Prostate gland (tissue), 2 donors: ENCODE measurements around the gene PDE2A. TPM values are rescaled to one million over a fixed set of nuclear protein-coding genes. Genes with fewer than 3 reads are reported as not detected.

Experiments used
- DNase-seq: peaks from one replicate; pipeline ENCODE4 v3.0.0-alpha.2; 2019; ENCODE audit warnings: low spot score
- H3K27ac ChIP-seq, 2 donors: fragments of 200-600 bp; sonication (generic); 2 replicates each; pipeline ENCODE4 v1.5.1; 2017 to 2019
- H3K27me3 ChIP-seq: fragments of 200-600 bp; sonication (generic); replicated peaks from 2 replicates; pipeline ENCODE4 v1.5.1; 2019; ENCODE audit not compliant: insufficient read depth
- H3K36me3 ChIP-seq, 2 donors: fragments of 200-600 bp; sonication (generic); 1 replicate in 1 of 2; 2 replicates in 1 of 2; pipeline versions ENCODE4 v1.5.1 to v1.8.1; 2017 to 2019
- H3K4me1 ChIP-seq: fragments of 200-600 bp; sonication (generic); replicated peaks from 2 replicates; pipeline ENCODE4 v1.5.1; 2019
- H3K4me3 ChIP-seq, 2 donors: fragments of 200-600 bp; sonication (generic); 2 replicates each; pipeline ENCODE4 v1.5.1; 2017 to 2019
- H3K9me3 ChIP-seq: fragments of 200-600 bp; sonication (generic); 2 replicates; pipeline ENCODE4 v1.5.1; 2017
- POLR2A ChIP-seq: fragments of 450-650 bp; IDR thresholded peaks from one replicate; pipeline ENCODE4 v1.6.1; 2016; ENCODE audit warnings: antibody characterized with exemption, mild to moderate bottlenecking
- POLR2AphosphoS5 ChIP-seq: sonication (generic); formaldehyde crosslinking; IDR thresholded peaks from one replicate; pipeline ENCODE4 v1.6.1; 2017; ENCODE audit warnings: antibody characterized with exemption
- WGBS: methylation state at CpG from one replicate; pipeline ENCODE4 v1.1.5; 2018; 5-methylcytosine and 5-hydroxymethylcytosine counted together
- intact Hi-C: fragments of 100-400 bp; cut with DNase I; formaldehyde crosslinking; loops from one replicate; pipeline ENCODE4 v1.14.2; 2022
- total RNA-seq, 2 donors: library from RNA; depleted of rRNA; stranded (reverse); fragments of >200 nt; gene quantifications; one replicate each; pipeline ENCODE4 v1.1.0, GENCODE V29; 2016
- TF ChIP-seq, protein P1 (sequence below), 4 experiments: fragments of 200-600 bp in 2 of 4; fragments of 450-650 bp in 2 of 4; sonication (generic) in 2 of 4; IDR thresholded peaks; 1 replicate in 3 of 4; 2 replicates in 1 of 4; pipeline ENCODE4 v1.5.1; 2016 to 2019; ENCODE audit warnings: antibody characterized with exemption in 4 of 4, mild to moderate bottlenecking in 2 of 4, moderate library complexity in 2 of 4

The PDE2A gene
- total RNA-seq, 2 donors from 2014 or later: 24.2 to 47.7 TPM

GRCh38 chr11:72671152-72672099 is 2.8 kb downstream of the PDE2A start:
- TF ChIP-seq, protein P1, sequence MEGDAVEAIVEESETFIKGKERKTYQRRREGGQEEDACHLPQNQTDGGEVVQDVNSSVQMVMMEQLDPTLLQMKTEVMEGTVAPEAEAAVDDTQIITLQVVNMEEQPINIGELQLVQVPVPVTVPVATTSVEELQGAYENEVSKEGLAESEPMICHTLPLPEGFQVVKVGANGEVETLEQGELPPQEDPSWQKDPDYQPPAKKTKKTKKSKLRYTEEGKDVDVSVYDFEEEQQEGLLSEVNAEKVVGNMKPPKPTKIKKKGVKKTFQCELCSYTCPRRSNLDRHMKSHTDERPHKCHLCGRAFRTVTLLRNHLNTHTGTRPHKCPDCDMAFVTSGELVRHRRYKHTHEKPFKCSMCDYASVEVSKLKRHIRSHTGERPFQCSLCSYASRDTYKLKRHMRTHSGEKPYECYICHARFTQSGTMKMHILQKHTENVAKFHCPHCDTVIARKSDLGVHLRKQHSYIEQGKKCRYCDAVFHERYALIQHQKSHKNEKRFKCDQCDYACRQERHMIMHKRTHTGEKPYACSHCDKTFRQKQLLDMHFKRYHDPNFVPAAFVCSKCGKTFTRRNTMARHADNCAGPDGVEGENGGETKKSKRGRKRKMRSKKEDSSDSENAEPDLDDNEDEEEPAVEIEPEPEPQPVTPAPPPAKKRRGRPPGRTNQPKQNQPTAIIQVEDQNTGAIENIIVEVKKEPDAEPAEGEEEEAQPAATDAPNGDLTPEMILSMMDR (IDR thresholded peaks at IDR 0.05): no peak
- TF ChIP-seq POLR2A: no peak
- TF ChIP-seq POLR2AphosphoS5: no peak
- peaks cover 9% of the 10 kb centered on the region for H3K27me3 ChIP-seq
- WGBS: 56% methylated on average over 8 of the region's 8 CpGs
- H3K27ac ChIP-seq: no peak overlapping the region
- H3K9me3 ChIP-seq: no peaks in the 10 kb centered on the region
- H3K4me1 ChIP-seq: no peaks in the 10 kb centered on the region
- no peak for DNase-seq
- no peaks in the 10 kb centered on the region for H3K36me3 ChIP-seq
- H3K4me3 ChIP-seq: no peak overlapping the region
- intact Hi-C loops: no loop called here

DNA sequence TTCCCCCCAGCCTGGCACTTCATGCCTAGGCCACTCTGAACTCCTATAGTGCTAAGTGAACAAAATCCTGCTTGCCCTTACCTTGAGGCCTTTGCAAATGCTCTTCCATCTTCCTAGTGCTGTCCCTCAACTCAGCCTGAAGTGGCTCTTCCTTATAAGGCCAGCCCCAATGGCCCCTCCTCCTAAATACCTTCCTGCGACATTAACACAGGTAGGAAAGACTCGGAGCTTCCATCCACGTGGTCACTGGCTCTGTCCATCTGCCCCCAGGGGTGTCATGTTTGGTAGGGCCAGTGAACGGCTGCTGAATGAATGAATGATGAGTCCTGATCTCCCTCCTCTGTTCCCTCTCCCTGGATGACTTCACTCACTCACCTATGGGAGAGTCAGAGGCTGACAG is 4.2 kb downstream of the PDE2A start:
- intact Hi-C loops: no loop called here
- no peak for DNase-seq
- WGBS: 40% methylated on average over 4 of the region's 4 CpGs
- no peaks in the 10 kb centered on the region for H3K36me3 ChIP-seq
- TF ChIP-seq, protein P1 (IDR thresholded peaks at IDR 0.05): no peak
- TF ChIP-seq POLR2AphosphoS5 (no peak), POLR2A (no peak)
- H3K4me3 ChIP-seq: no peak overlapping the region
- H3K27ac ChIP-seq: no peak overlapping the region
- no peaks in the 10 kb centered on the region for H3K9me3 ChIP-seq
- peaks cover 6% of the 10 kb centered on the region for H3K27me3 ChIP-seq
- no peaks in the 10 kb centered on the region for H3K4me1 ChIP-seq

DNA sequence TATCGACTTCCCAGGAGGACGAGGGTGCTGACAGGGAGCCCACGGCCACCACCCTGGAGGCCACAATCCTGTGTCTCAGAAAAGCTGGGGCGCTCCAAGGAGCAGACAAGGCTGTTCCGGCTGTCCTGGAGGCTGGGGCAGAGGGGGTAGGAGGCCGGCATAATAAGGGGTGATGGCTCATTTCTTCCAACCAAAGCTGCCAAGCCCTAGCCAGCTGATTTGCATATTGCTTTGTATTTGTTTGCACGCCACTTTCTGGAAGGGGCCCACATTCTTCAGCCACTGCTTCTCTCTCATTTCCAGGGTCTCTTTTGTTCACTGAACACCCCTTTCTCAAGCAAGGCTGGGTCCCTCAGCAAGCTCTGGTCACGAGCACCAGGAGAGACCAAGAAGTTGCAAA is 4.7 kb downstream of the PDE2A start:
- peaks cover 7% of the 10 kb centered on the region for H3K27me3 ChIP-seq
- H3K27ac ChIP-seq: no peak overlapping the region
- intact Hi-C loops: no loop called here
- no peaks in the 10 kb centered on the region for H3K9me3 ChIP-seq
- H3K36me3 ChIP-seq: no peaks in the 10 kb centered on the region
- no peak overlapping the region for H3K4me3 ChIP-seq
- DNase-seq: no peak
- H3K4me1 ChIP-seq: no peaks in the 10 kb centered on the region
- 68% methylated on average over 8 of the region's 8 CpGs for WGBS
- TF ChIP-seq POLR2A (no peak), POLR2AphosphoS5 (no peak)
- TF ChIP-seq, protein P1 (IDR thresholded peaks at IDR 0.05): no peak

DNA sequence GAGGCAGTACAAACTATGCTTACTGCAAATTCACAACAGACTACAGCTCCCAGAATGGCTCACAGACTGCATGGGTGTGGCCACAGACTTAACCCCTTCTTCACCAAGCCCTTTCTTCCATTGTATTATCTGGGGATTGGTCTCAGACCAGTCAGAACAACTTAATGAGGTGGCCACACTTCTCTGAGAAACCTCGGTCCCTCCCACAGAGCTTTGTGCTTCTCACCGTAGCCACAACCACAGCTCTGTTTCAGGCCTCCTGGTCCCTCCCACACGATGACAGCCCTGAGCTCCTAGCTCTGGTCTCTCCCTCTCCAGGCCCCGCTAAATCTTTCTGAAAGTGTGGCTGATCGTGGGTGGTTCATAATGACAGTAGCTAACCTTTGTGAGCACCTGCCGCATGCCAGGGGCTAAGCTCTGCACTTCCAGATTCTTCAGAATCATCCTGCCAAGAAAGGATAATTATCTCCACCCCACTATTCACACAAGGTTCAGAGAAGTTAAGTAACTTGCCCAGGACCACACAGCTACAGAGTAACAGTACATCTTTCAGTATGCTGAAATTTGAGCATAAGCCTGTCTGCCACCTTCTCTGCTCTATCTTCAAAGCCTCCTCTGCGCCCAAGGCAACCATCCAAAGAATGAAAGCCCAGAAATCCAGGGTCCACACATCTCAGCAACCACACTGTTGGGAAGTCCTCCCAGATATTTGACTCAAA is 5.4 kb downstream of the PDE2A start:
- DNase-seq: no peak
- Histone ChIP-seq H3K27me3 (peaks cover 6% of the 10 kb centered on the region), H3K27ac (no peak overlapping the region), H3K36me3 (no peaks in the 10 kb centered on the region), H3K4me3 (no peak overlapping the region), H3K4me1 (no peaks in the 10 kb centered on the region), H3K9me3 (no peaks in the 10 kb centered on the region)
- TF ChIP-seq POLR2AphosphoS5 (no peak), POLR2A (no peak)
- TF ChIP-seq, protein P1 (IDR thresholded peaks at IDR 0.05): no peak
- WGBS: 36% methylated on average over 7 of the region's 7 CpGs
- intact Hi-C loops: no loop called here
